GM18867 (cell line): Measurements from ENCODE around the gene PDZD11.
"Not testable (repeated sequence)": the region's sequence is repeated elsewhere in the genome, so short reads cannot be mapped to it uniquely, and the experiment has no call there.

Experiments used
- ATAC-seq: cut with Tn5 transposase; IDR thresholded peaks from one replicate; pipeline ENCODE4 v1.9.1; 2021; ENCODE audit warnings: mild to moderate bottlenecking, moderate library complexity; ENCODE audit not compliant: unreplicated experiment

The PDZD11 gene

GRCh38 chrX:70289793-70290770 lies at the start of gene PDZD11, which contains the start of gene KIF4A:
Gene PDZD11, minus strand, starts transcription at chrX:70289927. Its CDS starts 586 bp downstream, at chrX:70289341.
Gene KIF4A, plus strand, starts transcription at chrX:70290104. Its CDS starts 355 bp downstream, at chrX:70290459.
- ATAC-seq = peak; percentile 98

- ATAC-seq = no peak
Observed at GRCh38 chrX:70338290-70338689, 48.6 kb upstream of the PDZD11 start.

DNA sequence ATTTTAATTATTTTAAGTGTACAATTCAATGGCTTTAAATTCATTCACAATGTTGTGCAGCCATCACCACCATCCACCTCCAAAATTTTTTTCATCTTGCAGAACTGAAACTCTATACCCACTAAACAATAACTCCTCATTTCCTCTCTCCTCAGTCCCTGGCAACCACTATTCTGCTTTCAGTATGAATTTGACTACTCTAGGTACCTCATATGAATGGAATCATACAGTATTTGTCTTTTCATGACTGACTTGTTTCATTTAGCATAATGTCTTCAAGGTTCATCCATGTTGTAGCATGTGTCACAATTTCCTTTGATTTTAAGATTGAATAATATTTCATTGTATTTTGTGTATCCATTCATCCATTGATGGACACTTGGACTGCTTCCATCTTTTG lies 47.0 kb upstream of the PDZD11 start:
- ATAC-seq = peak; percentile 100

GRCh38 chrX:70332600-70332999 lies 42.9 kb upstream of the PDZD11 start:
- no peak for ATAC-seq

GRCh38 chrX:70331161-70331560 lies 41.4 kb upstream of the PDZD11 start:
- no peak for ATAC-seq

- ATAC-seq = no peak
Observed at GRCh38 chrX:70324326-70324725, 34.6 kb upstream of the PDZD11 start.

DNA sequence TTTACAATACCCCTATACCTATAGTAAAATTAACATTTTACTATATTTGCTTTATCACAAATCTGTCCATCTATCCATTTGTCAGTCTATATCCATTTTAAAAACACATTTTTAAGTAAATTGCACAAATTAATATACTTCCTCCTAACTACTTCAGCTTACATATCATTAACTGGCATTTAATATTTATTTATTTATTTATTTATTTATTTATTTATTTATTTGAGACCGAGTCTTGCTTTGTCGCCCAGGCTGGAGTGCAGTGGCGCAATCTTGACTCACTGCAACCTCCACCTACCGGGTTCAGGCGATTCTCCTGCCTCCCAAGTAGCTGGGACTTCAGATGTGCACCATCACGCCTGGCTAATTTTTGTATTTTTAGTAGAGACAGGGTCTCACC lies 33.9 kb upstream of the PDZD11 start:
- not testable (repeated sequence) for ATAC-seq

DNA sequence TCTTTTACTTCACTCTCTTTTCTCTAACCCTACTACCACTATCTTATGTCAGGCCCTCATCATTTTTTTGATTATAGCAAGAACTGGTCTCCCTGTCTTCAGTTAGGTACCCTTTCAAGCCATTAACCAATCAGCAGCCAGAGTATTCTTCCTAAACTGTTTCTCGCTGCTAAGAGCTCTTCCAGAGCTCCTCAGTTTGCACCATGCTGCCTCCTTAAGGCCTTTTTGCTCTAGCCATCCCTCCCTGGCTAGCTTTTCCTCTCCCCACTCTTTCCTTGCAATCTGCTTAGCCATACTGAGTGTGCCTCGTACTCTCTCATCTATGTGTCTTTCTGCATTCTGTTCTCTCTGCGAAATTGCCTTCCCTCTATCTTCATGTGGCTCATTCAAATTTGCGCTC lies 33.1 kb upstream of the PDZD11 start:
- no peak for ATAC-seq

DNA sequence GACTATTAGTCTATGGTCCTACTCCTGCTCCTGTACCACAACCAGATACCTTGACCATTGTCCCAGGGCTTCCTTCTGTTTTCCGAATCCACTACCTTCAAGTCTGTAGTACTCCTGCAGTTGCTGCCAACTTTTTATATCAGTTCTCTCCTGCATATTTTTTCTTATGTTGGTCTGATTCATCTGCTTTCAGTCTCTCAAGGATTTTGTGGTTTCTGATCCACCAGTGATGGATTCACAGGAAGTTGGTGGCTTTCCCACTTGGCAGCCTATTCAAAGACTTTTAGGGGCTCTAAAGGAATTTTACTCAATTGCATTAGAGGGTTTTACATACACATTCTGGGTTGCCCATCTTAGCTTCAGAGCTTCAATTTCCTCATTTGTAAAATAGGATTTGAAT lies 23.8 kb upstream of the PDZD11 start:
- ATAC-seq = no peak

GRCh38 chrX:70301716-70302115 lies 12.0 kb upstream of the PDZD11 start:
- ATAC-seq = no peak

- no peak for ATAC-seq
Observed at GRCh38 chrX:70293621-70294020, 3.9 kb upstream of the PDZD11 start.

DNA sequence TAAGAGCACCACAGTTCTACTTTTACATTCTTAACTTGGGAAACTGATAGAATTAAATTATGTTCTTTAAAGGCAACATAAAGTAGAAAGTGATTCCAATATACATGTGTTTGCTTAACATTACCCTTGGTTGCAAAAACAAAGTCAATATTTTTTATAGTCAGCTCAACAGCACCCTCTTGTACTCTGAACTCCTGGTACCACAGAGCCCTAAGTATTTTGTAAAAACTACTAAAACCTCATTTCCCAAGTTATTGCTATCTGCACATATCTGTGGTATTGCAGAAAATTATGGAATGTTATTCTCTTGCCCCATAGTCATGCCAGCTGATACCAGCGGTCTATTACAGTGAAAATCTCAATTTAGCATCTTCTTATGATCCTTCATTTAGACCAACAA lies 3.1 kb upstream of the PDZD11 start:
- no peak for ATAC-seq

DNA sequence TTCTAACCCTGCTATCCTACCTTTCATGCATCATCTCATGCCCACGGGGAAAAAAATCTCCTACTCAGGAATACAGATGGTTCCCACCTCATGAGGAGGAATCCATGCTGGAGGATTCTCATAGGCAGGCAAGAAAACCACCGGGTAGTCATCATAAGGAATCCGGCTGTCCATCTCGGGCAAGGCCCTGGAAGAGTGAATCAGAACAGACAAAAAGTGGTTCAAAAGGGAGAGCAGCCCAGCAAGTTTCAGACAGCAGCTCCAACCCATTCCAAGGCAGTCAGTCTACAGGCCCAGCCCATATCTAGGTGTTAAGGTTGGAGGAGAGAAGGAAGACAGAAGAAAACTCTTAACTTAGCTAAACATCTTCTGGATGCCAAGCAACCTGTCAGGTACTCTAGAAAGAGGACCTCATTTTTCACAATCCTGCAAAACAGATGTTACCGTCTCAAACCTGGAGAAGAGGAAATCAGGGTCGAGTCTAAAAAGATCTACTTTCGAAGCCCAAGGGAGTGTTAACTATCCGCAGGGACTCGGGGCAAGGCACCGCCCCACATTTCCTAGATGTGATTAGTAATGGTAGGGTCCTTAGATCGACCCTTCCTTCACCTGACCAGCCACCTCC lies 447 bp downstream of the PDZD11 start:
- no peak for ATAC-seq

- ATAC-seq = no peak
Observed at GRCh38 chrX:70281951-70282350, 7.8 kb downstream of the PDZD11 start, which contains the start of gene RAB41. Gene RAB41, plus strand, starts transcription at chrX:70282172. Its CDS starts 46 bp downstream, at chrX:70282218.

- no peak for ATAC-seq
Observed at GRCh38 chrX:70280573-70280972, 9.2 kb downstream of the PDZD11 start.

GRCh38 chrX:70279081-70279480 lies 10.6 kb downstream of the PDZD11 start:
- ATAC-seq = no peak

- ATAC-seq = not testable (repeated sequence)
Observed at GRCh38 chrX:70274029-70274428, 15.7 kb downstream of the PDZD11 start.

GRCh38 chrX:70268034-70268433 lies 21.7 kb downstream of the PDZD11 start, which contains the start of gene ARR3:
Gene ARR3, plus strand, starts transcription at chrX:70268334. Its CDS starts 1,052 bp downstream, at chrX:70269386.
- ATAC-seq = no peak

DNA sequence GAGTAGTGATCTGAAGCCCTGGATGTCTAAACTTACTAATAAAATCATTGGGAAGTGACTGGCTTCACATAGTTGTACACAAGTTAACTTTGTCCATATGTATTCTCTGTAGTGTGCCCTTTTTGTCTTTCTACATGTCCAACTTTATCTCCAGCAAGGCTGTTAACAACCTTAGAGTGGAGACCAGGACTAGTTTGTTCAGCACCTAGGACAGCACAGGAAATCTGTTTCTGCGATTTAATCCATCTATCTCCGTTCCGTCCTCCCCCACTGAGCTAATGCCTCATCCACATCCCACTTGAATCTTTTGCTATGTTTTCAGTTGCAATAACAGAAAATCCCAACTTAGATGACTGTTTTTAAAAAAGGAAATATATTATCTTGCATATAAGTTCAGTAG lies 24.9 kb downstream of the PDZD11 start:
- ATAC-seq = no peak

DNA sequence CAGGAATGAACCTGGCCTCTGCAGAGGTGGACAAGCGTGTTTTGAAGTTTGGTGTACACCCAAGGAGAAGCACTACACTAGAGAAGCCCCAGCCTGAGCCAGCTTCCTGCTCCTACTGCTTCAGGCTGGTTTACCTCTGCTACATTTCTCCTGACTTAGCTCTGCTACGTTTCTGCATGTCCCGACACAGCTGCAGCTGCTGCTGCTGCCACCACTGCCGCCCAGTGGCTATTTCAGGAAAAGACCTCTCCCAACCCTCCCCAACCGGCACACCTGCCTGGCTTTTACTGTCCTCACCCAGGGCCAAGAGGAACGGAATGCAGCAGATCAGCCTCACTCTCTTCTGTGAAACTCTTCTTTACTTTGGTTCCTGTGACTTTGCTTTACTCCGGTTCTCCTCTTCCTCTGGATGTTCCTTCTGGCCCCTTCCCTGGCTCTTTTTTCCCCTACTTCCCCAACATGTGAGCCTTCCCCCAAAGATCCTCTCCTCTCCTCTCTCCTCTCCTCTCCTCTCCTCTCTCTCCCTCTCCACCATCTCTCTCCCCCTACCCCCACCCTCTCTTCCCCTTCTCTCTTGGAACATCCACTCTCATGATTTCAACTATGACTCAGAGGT lies 26.7 kb downstream of the PDZD11 start:
- ATAC-seq = peak; percentile 54

- no peak for ATAC-seq
Observed at GRCh38 chrX:70260104-70260503, 29.6 kb downstream of the PDZD11 start, which contains the start of gene P2RY4. Gene P2RY4, minus strand, starts transcription at chrX:70260204. Its CDS starts 580 bp downstream, at chrX:70259624.
